Loucy (cell line): Measurements from ENCODE around the gene SHOC2.

Experiments used
- H2AFZ ChIP-seq: fragments of 200-600 bp; sonication (generic); 2 replicates; pipeline ENCODE4 v1.6.0; 2016; ENCODE audit warnings: antibody characterized with exemption, mild to moderate bottlenecking, low read length, moderate library complexity
- H3F3A ChIP-seq: fragments of 200-600 bp; 2 replicates; pipeline ENCODE4 v1.6.0; 2016; ENCODE audit warnings: antibody characterized with exemption, low read depth, mild to moderate bottlenecking
- H3K27me3 ChIP-seq: fragments of 200-600 bp; sonication (generic); 2 replicates; pipeline ENCODE4 v1.6.1; 2014; ENCODE audit warnings: low read length, mild to moderate bottlenecking; ENCODE audit not compliant: insufficient read depth, poor library complexity, severe bottlenecking
- H3K36me3 ChIP-seq: fragments of 200-600 bp; sonication (generic); 2 replicates; pipeline ENCODE4 v1.6.1; 2016; ENCODE audit warnings: low read length; ENCODE audit not compliant: insufficient read depth
- H3K4me1 ChIP-seq: fragments of 200-600 bp; sonication (generic); 2 replicates; pipeline ENCODE4 v1.5.1; 2014; ENCODE audit warnings: low read length, mild to moderate bottlenecking; ENCODE audit not compliant: insufficient read depth, poor library complexity, severe bottlenecking
- H3K4me2 ChIP-seq: fragments of 200-600 bp; sonication (generic); 2 replicates; pipeline ENCODE4 v1.6.0; 2014; ENCODE audit warnings: antibody characterized with exemption, low read length, low read depth, mild to moderate bottlenecking; ENCODE audit not compliant: poor library complexity, severe bottlenecking
- H3K4me3 ChIP-seq: fragments of 200-600 bp; sonication (generic); 2 replicates; pipeline ENCODE4 v1.5.1; 2014; ENCODE audit warnings: low read length, mild to moderate bottlenecking, mixed read lengths; ENCODE audit not compliant: poor library complexity, severe bottlenecking
- H3K79me2 ChIP-seq: fragments of 200-600 bp; sonication (generic); 2 replicates; pipeline ENCODE4 v1.6.1; 2014; ENCODE audit warnings: low read length; ENCODE audit not compliant: insufficient read depth
- H3K9ac ChIP-seq: fragments of 200-600 bp; sonication (generic); 2 replicates; pipeline ENCODE4 v1.6.0; 2014; ENCODE audit warnings: mild to moderate bottlenecking, low read depth, low read length, moderate library complexity; ENCODE audit not compliant: poor library complexity, severe bottlenecking
- H3K9me2 ChIP-seq: fragments of 200-600 bp; sonication (generic); replicated peaks from 2 replicates; pipeline ENCODE4 v1.6.1; 2016; ENCODE audit warnings: low read depth, low read length, mixed read lengths
- H3K9me3 ChIP-seq: fragments of 200-600 bp; sonication (generic); 2 replicates; pipeline ENCODE4 v1.6.1; 2014; ENCODE audit warnings: mild to moderate bottlenecking, antibody characterized with exemption, low read length, low read depth; ENCODE audit not compliant: insufficient read depth
- H4K20me1 ChIP-seq: fragments of 200-600 bp; sonication (generic); 2 replicates; pipeline ENCODE4 v1.6.0; 2014; ENCODE audit warnings: antibody characterized with exemption, low read length, mild to moderate bottlenecking; ENCODE audit not compliant: insufficient read depth, poor library complexity, severe bottlenecking
- CTCF ChIP-seq: fragments of 200-600 bp; sonication (generic); conservative IDR thresholded peaks from 2 replicates; pipeline ENCODE4 v1.5.1; 2014; ENCODE audit warnings: mild to moderate bottlenecking, antibody characterized with exemption, low read length
- EZH2phosphoT487 ChIP-seq: fragments of 200-600 bp; IDR thresholded peaks from 2 replicates; pipeline ENCODE4 v1.6.1; 2018; ENCODE audit warnings: antibody characterized with exemption, mild to moderate bottlenecking, moderate library complexity, borderline replicate concordance

The SHOC2 gene

DNA sequence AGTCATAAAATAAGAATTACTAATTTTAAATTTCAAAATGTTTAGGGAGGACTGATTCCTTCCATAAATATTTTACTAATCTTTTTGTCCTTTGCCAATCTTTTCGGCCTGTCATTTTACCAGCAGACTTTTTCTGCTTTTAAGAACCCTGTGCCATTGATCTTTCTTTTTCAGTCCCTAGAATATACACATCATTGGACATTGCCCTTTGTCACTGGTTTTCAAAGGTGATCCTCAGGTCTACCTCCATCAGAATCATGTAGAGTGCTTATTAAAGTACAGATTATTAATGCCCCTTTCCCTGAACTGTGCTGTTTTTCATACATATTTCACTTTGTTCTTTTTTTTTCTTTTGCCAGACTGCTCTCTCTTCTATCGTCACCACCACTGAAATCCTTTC is 43.8 kb downstream of the SHOC2 start:
- H3F3A ChIP-seq: no peaks in the 10 kb centered on the region
- no peaks in the 10 kb centered on the region for H3K9me2 ChIP-seq
- H3K36me3 ChIP-seq: peaks cover 9% of the 10 kb centered on the region
- no peaks in the 10 kb centered on the region for H3K9me3 ChIP-seq
- no peaks in the 10 kb centered on the region for H3K27me3 ChIP-seq
- H3K4me3 ChIP-seq: no peak overlapping the region
- no peaks in the 10 kb centered on the region for H3K4me1 ChIP-seq
- H2AFZ ChIP-seq: no peak overlapping the region
- no peak overlapping the region for H3K9ac ChIP-seq
- H4K20me1 ChIP-seq: peaks cover 41% of the 10 kb centered on the region
- TF ChIP-seq EZH2phosphoT487 (no peak), CTCF (no peak)
- H3K79me2 ChIP-seq: peaks cover 95% of the 10 kb centered on the region
- H3K4me2 ChIP-seq: no peak overlapping the region

- Histone ChIP-seq H3K4me3 (no peak overlapping the region), H3K79me2 (peaks cover 93% of the 10 kb centered on the region), H3K4me1 (no peaks in the 10 kb centered on the region), H3K36me3 (peaks cover 9% of the 10 kb centered on the region), H4K20me1 (peaks cover 41% of the 10 kb centered on the region), H3K9me2 (no peaks in the 10 kb centered on the region), H2AFZ (no peak overlapping the region), H3K27me3 (no peaks in the 10 kb centered on the region), H3K9me3 (no peaks in the 10 kb centered on the region), H3K4me2 (no peak overlapping the region), H3K9ac (no peak overlapping the region), H3F3A (no peaks in the 10 kb centered on the region)
- TF ChIP-seq CTCF: no peak
- no peak for TF ChIP-seq EZH2phosphoT487
These were observed 45.3 kb downstream of the SHOC2 start for GRCh38 chr10:110964681-110965080.

DNA sequence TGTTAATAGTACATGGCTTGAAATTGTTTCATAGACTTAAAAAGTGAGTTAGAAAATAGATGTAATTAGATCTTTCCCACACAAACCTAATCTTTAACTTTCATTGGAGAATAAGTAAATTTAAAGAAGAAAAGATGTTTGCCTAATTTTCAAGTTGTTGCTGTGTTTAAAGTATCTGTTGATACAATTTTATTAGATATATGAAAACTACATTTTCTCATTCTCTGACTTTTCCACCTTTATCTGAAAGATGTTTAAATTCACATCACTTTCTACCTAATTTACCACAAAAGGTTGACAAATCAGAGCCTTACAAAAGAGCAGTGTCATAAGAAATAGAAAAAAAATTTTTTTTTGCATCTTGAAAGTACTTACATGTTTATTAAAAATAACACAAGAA is 45.8 kb downstream of the SHOC2 start:
- Histone ChIP-seq H3K36me3 (peaks cover 9% of the 10 kb centered on the region), H3K79me2 (peaks cover 93% of the 10 kb centered on the region), H3K4me2 (no peak overlapping the region), H3K4me3 (no peak overlapping the region), H3K27me3 (no peaks in the 10 kb centered on the region), H3K4me1 (no peaks in the 10 kb centered on the region), H3K9me3 (no peaks in the 10 kb centered on the region), H3K9me2 (no peaks in the 10 kb centered on the region), H2AFZ (no peak overlapping the region), H4K20me1 (peaks cover 44% of the 10 kb centered on the region), H3K9ac (no peak overlapping the region), H3F3A (no peaks in the 10 kb centered on the region)
- no peak for TF ChIP-seq EZH2phosphoT487
- TF ChIP-seq CTCF: no peak
